Endothelial cell of umbilical vein (primary cell): ENCODE measurements around the gene IFT88. TPM values are rescaled to one million over a fixed set of nuclear protein-coding genes. Genes with fewer than 3 reads are reported as not detected.

Experiments used
- BruUV-seq: library from RNA; stranded (reverse); fragments of 400-500 nt; replicated peaks from 2 replicates; lab custom pipeline; 2021; lab: Mats Ljungman, UMichigan
- CTCF ChIA-PET: fragments of 300-600, 350-600 bp; sonication (Branson Sonifier 250); formaldehyde crosslinking; loops from one replicate; lab custom pipeline; 2021; ENCODE audit warnings: antibody characterized with exemption, inconsistent platforms; lab: Charles Lee
- POLR2A ChIA-PET: fragments of 300-600, 350-600 bp; sonication (Branson Sonifier 250); formaldehyde crosslinking; loops from one replicate; lab custom pipeline; 2021; ENCODE audit warnings: antibody characterized with exemption, inconsistent platforms; lab: Charles Lee
- DNase-seq: peaks from one replicate; pipeline ENCODE4 v3.0.0-alpha.2; 2011; ENCODE audit warnings: low read depth, low spot score
- FAIRE-seq: peaks from 2 replicates; lab custom pipeline; 2011; peaks lifted over from hg19 to GRCh38; lab: Jason Lieb, UNC
- H2AFZ ChIP-seq: 2 replicates; pipeline ENCODE4 v1.6.0; 2012; ENCODE audit warnings: low read depth, low read length, control low read depth, inconsistent platforms
- H3K27ac ChIP-seq: 2 replicates; pipeline ENCODE4 v1.5.1; 2011; ENCODE audit warnings: low read depth, mild to moderate bottlenecking, control low read depth, low read length, moderate library complexity; ENCODE audit not compliant: insufficient read depth
- H3K27me3 ChIP-seq, 2 experiments: 2 replicates each; pipeline versions ENCODE4 v1.6.0 to v1.6.1; 2011; ENCODE audit warnings: low read length in 2 of 2, mixed read lengths in 1 of 2; ENCODE audit not compliant: control insufficient read depth in 2 of 2, insufficient read depth in 2 of 2
- H3K36me3 ChIP-seq, 2 experiments: 2 replicates in 1 of 2; 3 replicates in 1 of 2; pipeline ENCODE4 v1.5.1; 2011; ENCODE audit warnings: low read length in 2 of 2, mild to moderate bottlenecking in 1 of 2, moderate library complexity in 1 of 2; ENCODE audit not compliant: control insufficient read depth in 2 of 2, insufficient read depth in 2 of 2; ENCODE audit errors: extremely low read depth in 1 of 2
- H3K4me1 ChIP-seq: 3 replicates; pipeline ENCODE4 v1.5.1; 2011; ENCODE audit warnings: mild to moderate bottlenecking, low read length; ENCODE audit not compliant: control insufficient read depth, insufficient read depth; ENCODE audit errors: extremely low read depth
- H3K4me2 ChIP-seq: 2 replicates; pipeline ENCODE4 v1.6.1; 2011; ENCODE audit warnings: low read length, control low read depth, mixed read lengths; ENCODE audit not compliant: insufficient read depth
- H3K4me3 ChIP-seq, 3 experiments: fragments of 200-600 bp in 1 of 3; sonication (generic), shearing (Covaris generic) in 1 of 3; replicated peaks in 1 of 3; 2 replicates each; pipeline ENCODE4 v1.5.1; 2011 to 2016; ENCODE audit warnings: control low read depth in 3 of 3, low read length in 3 of 3, mild to moderate bottlenecking in 2 of 3, inconsistent platforms in 1 of 3, low read depth in 1 of 3, moderate library complexity in 1 of 3; ENCODE audit not compliant: insufficient read depth in 1 of 3
- H3K79me2 ChIP-seq: 2 replicates; pipeline ENCODE4 v1.6.0; 2012; ENCODE audit warnings: low read length, inconsistent platforms; ENCODE audit not compliant: control insufficient read depth, insufficient read depth
- H3K9ac ChIP-seq: replicated peaks from 2 replicates; pipeline ENCODE3; 2011; ENCODE audit warnings: low read length, control low read depth; ENCODE audit not compliant: insufficient read depth; ENCODE audit errors: extremely low read depth
- H3K9me1 ChIP-seq: replicated peaks from 3 replicates; pipeline ENCODE4 v1.6.0; 2011; ENCODE audit warnings: mild to moderate bottlenecking, low read length; ENCODE audit not compliant: control insufficient read depth, insufficient read depth; ENCODE audit errors: extremely low read depth
- H3K9me3 ChIP-seq: replicated peaks from 2 replicates; pipeline ENCODE4 v1.5.1; 2012; ENCODE audit warnings: low read length, inconsistent platforms; ENCODE audit not compliant: control insufficient read depth, insufficient read depth
- H4K20me1 ChIP-seq: replicated peaks from 2 replicates; pipeline ENCODE3; 2011; ENCODE audit warnings: mild to moderate bottlenecking, low read length; ENCODE audit not compliant: control insufficient read depth, insufficient read depth; ENCODE audit errors: extremely low read depth
- CTCF ChIP-seq, 2 donors: IDR thresholded peaks; 1 replicate in 1 of 2; 2 replicates in 1 of 2; pipeline ENCODE4 v1.5.1; 2011; ENCODE audit warnings: low read length in 2 of 2, mild to moderate bottlenecking in 2 of 2, moderate library complexity in 2 of 2, control low read depth in 1 of 2, inconsistent platforms in 1 of 2, low read depth in 1 of 2; ENCODE audit not compliant: insufficient read depth in 1 of 2; ENCODE audit errors: extremely low read depth in 1 of 2
- EZH2 ChIP-seq: IDR thresholded peaks from 2 replicates; pipeline ENCODE4 v1.6.1; 2012; ENCODE audit warnings: borderline replicate concordance, low read depth, mild to moderate bottlenecking, moderate library complexity, low read length, inconsistent platforms; ENCODE audit not compliant: severe bottlenecking
- FOS ChIP-seq: IDR thresholded peaks from 2 replicates; pipeline ENCODE4 v1.6.1; 2011; ENCODE audit warnings: mild to moderate bottlenecking, low read length, moderate library complexity, borderline replicate concordance; ENCODE audit not compliant: insufficient read depth
- GATA2 ChIP-seq: IDR thresholded peaks from 2 replicates; pipeline ENCODE4 v1.7.0; 2011; ENCODE audit warnings: low read depth, mild to moderate bottlenecking, moderate library complexity, mixed read lengths, low read length; ENCODE audit not compliant: insufficient read length, insufficient read depth
- JUN ChIP-seq: IDR thresholded peaks from 2 replicates; pipeline ENCODE4 v1.6.1; 2011; ENCODE audit warnings: borderline replicate concordance, low read depth; ENCODE audit not compliant: insufficient read length, insufficient read depth
- MAX ChIP-seq: IDR thresholded peaks from 2 replicates; pipeline ENCODE4 v1.6.1; 2011; ENCODE audit not compliant: insufficient read depth, insufficient read length
- MYC ChIP-seq: IDR thresholded peaks from one replicate; pipeline ENCODE4 v1.6.1; 2011; ENCODE audit warnings: mild to moderate bottlenecking, low read depth, low read length
- POLR2A ChIP-seq: IDR thresholded peaks from 2 replicates; pipeline ENCODE4 v1.6.1; 2012; ENCODE audit warnings: low read depth, mild to moderate bottlenecking, control low read depth, low read length
- POLR2AphosphoS5 ChIP-seq: IDR thresholded peaks from 2 replicates; pipeline ENCODE4 v1.6.1; 2012; ENCODE audit warnings: low read depth, mild to moderate bottlenecking, control low read depth, low read length, moderate library complexity; ENCODE audit not compliant: insufficient read depth
- dilution Hi-C: fragments of 300-500 bp; cut with MboI; formaldehyde crosslinking; loops from one replicate; pipeline ENCODE4 v1.15.0; 2019; ENCODE audit warnings: low sequenced_read_pairs; ENCODE audit not compliant: extremely low pct_ligation_motif_present
- intact Hi-C: fragments of 100-400 bp; cut with micrococcal nuclease; formaldehyde crosslinking; loops from one replicate; pipeline ENCODE4 v1.10.0; 2022
- polyA plus RNA-seq, 4 experiments: library from polyadenylated mRNA; depleted of rRNA in 3 of 4; stranded (reverse) in 3 of 4; unstranded in 1 of 4; fragments of >200 nt; gene quantifications; 2 replicates each; pipeline versions ENCODE4 v1.2.1 to v1.2.3, GENCODE V29; 2011 to 2012; ENCODE audit warnings: missing spikeins in 1 of 4
- total RNA-seq: library from RNA; stranded (reverse); gene quantifications from 2 replicates; pipeline ENCODE4 v1.2.3, GENCODE V29; 2021

IFT88 gene
- total and polyA plus RNA-seq, 2 donors (not counting 3 experiments of a cell fraction or from before 2014, with no cell fraction given) = 2.4 to 9.1 TPM

- POLR2A ChIA-PET = interaction anchor here (0.6 kb wide), 1 partner anchor 203 kb away, joined by 3 read pairs; no protein-coding TSS in a partner anchor
- no peak overlapping the region for H3K4me3 ChIP-seq
- no peaks in the 10 kb centered on the region for H3K9me1 ChIP-seq
- no peaks in the 10 kb centered on the region for H3K36me3 ChIP-seq
- DNase-seq (no peak), FAIRE-seq (no peak)
- no TSS peak for BruUV-seq
- no peak for TF ChIP-seq POLR2AphosphoS5
- no peak for TF ChIP-seq MYC
- no peak for TF ChIP-seq EZH2
- no peak for TF ChIP-seq GATA2
- TF ChIP-seq CTCF (IDR thresholded peaks at IDR 0.05; ENCODE audit: extremely low read depth in 1 of 2, insufficient read depth in 1 of 2, low read depth in 1 of 2, low read length in 2 of 2) = no peak
- no peak for TF ChIP-seq JUN
- no peak for TF ChIP-seq MAX
- TF ChIP-seq FOS = no peak
- TF ChIP-seq POLR2A = no peak
- CTCF ChIA-PET = interaction anchor here (0.7 to 1.5 kb wide), 2 partner anchors 315 to 363 kb away, joined by 3 read pairs; no protein-coding TSS in a partner anchor
- H3K27me3 ChIP-seq = no peaks in the 10 kb centered on the region
- H3K4me2 ChIP-seq = no peak overlapping the region
- intact Hi-C loops (no loop called here), dilution Hi-C loops (no loop called here)
- H4K20me1 ChIP-seq = no peaks in the 10 kb centered on the region
- H2AFZ ChIP-seq = no peak overlapping the region
- H3K79me2 ChIP-seq = no peaks in the 10 kb centered on the region
- no peak overlapping the region for H3K9ac ChIP-seq
- no peaks in the 10 kb centered on the region for H3K9me3 ChIP-seq
- H3K4me1 ChIP-seq = peaks cover 3% of the 10 kb centered on the region
- H3K27ac ChIP-seq = no peak overlapping the region
Measured at GRCh38 chr13:20561741-20562140, 5.2 kb upstream of the IFT88 start.
